ENCODE results near the gene AHCY.
"Not testable (repeated sequence)": the region's sequence is repeated elsewhere in the genome, so short reads cannot be mapped to it uniquely, and the experiment has no call there.

AHCY gene

GRCh38 chr20:34295284-34295683 lies 7.9 kb downstream of the AHCY start:
- in situ Hi-C loops (cut with HindIII; ENCODE audit: low sequenced_read_pairs): no loop called here
- no peak for TF ChIP-seq CTCF (IDR thresholded peaks at IDR 0.05; ENCODE audit: low read depth, low read length)

GRCh38 chr20:34294563-34294962 lies 8.6 kb downstream of the AHCY start:
- no peak for DNase-seq (ENCODE audit: low read depth, low spot score)
- TF ChIP-seq CTCF (IDR thresholded peaks at IDR 0.05; ENCODE audit: low read depth, low read length): no peak
- H3K4me3 ChIP-seq (ENCODE audit: low read depth, low read length): no peak overlapping the region
- in situ Hi-C loops (cut with HindIII; ENCODE audit: low sequenced_read_pairs): no loop called here

More at GRCh38 chr20:34295284-34295683, 7.9 kb downstream of the AHCY start:
- no peak overlapping the region for H3K4me3 ChIP-seq (ENCODE audit: low read depth, low read length)
- DNase-seq (ENCODE audit: low read depth, low spot score): no peak

GRCh38 chr20:34293589-34293988 lies 9.6 kb downstream of the AHCY start:
- TF ChIP-seq CTCF (IDR thresholded peaks at IDR 0.05; ENCODE audit: low read depth, low read length): no peak
- H3K4me3 ChIP-seq (ENCODE audit: low read depth, low read length): no peak overlapping the region
- in situ Hi-C loops (cut with HindIII; ENCODE audit: low sequenced_read_pairs): no loop called here
- no peak for DNase-seq (ENCODE audit: low read depth, low spot score)

- in situ Hi-C loops (cut with HindIII; ENCODE audit: low sequenced_read_pairs): no loop called here
- no peak for TF ChIP-seq CTCF (IDR thresholded peaks at IDR 0.05; ENCODE audit: low read depth, low read length)
- H3K4me3 ChIP-seq (ENCODE audit: low read depth, low read length): no peak overlapping the region
- no peak for DNase-seq (ENCODE audit: low read depth, low spot score)
These were observed 10.0 kb downstream of the AHCY start for GRCh38 chr20:34293119-34293518.

GRCh38 chr20:34292496-34292895 lies 10.7 kb downstream of the AHCY start:
- in situ Hi-C loops (cut with HindIII; ENCODE audit: low sequenced_read_pairs): no loop called here
- TF ChIP-seq CTCF (IDR thresholded peaks at IDR 0.05; ENCODE audit: low read depth, low read length): no peak
- H3K4me3 ChIP-seq (ENCODE audit: low read depth, low read length): no peak overlapping the region
- no peak for DNase-seq (ENCODE audit: low read depth, low spot score)

- no peak for DNase-seq (ENCODE audit: low read depth, low spot score)
- no peak overlapping the region for H3K4me3 ChIP-seq (ENCODE audit: low read depth, low read length)
- TF ChIP-seq CTCF (IDR thresholded peaks at IDR 0.05; ENCODE audit: low read depth, low read length): no peak
- in situ Hi-C loops (cut with HindIII; ENCODE audit: low sequenced_read_pairs): no loop called here
These were observed 12.7 kb downstream of the AHCY start for GRCh38 chr20:34290471-34290870.

GRCh38 chr20:34287500-34287899 lies 15.7 kb downstream of the AHCY start:
- H3K4me3 ChIP-seq (ENCODE audit: low read depth, low read length); in situ Hi-C loops (cut with HindIII; ENCODE audit: low sequenced_read_pairs); DNase-seq (ENCODE audit: low read depth, low spot score): not testable (repeated sequence)

All from astrocyte of the spinal cord (primary cell).